ENCODE results near the gene KLHL1. TPM values are rescaled to one million over a fixed set of nuclear protein-coding genes. Genes with fewer than 3 reads are reported as not detected.

KLHL1 gene
- polyA plus RNA-seq, 1 of the 3 experiments (the other 2 are of a cell fraction), result not detected

DNA sequence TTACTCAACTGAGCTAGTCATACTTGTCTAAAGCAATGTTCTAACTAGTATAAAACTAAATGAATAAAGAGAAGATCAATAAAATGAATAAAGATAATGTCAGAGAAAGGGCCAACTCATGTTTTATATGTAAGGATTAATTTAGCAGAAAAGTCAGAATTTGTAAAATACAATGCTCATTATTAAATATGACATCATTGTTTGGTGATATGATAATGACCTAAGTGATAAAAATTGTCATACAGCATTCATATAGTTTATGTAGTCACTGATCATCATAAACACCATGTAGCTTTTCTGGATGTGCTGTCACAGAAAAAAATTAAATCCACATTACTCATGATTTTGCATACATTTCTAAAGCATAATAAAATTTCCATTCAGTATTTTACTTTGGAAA, 3.8 kb downstream of the KLHL1 start:
- no peaks in the 10 kb centered on the region for H3K79me2 ChIP-seq (ENCODE audit: insufficient read depth)
- ChIA-PET CTCF (interaction anchor here (0.6 kb wide), 1 partner anchor 49 kb away, joined by 3 read pairs; no protein-coding TSS in a partner anchor), POLR2A (no interaction called here)
- no peak overlapping the region for H3K27ac ChIP-seq (ENCODE audit: low read depth in 2 of 2, low read length in 1 of 2)
- no peaks in the 10 kb centered on the region for H4K20me1 ChIP-seq (ENCODE audit: insufficient read depth)
- no peaks in the 10 kb centered on the region; the same call in 1 of the 2 replicates for H3K9me3 ChIP-seq
- H3K27me3 ChIP-seq (ENCODE audit: insufficient read depth), result no peaks in the 10 kb centered on the region
- no peaks in the 10 kb centered on the region for H3K9me2 ChIP-seq
- DNase-seq, result no peak
- peaks cover 0 to 8% of the 10 kb centered on the region in 2 experiments; a peak in 1 of 4 replicates for H3K4me1 ChIP-seq (ENCODE audit: control insufficient read depth in 1 of 2, insufficient read depth in 2 of 2, low read depth in 1 of 2, low read length in 1 of 2)
- no peak overlapping the region for H3K4me2 ChIP-seq
- H3K36me3 ChIP-seq (replicated peaks in 1 of 2; ENCODE audit: control insufficient read depth in 1 of 2, insufficient read depth in 2 of 2, low read length in 1 of 2), result no peaks in the 10 kb centered on the region
- no peak overlapping the region for H2AFZ ChIP-seq (ENCODE audit: low read depth)
- no peak for TF ChIP-seq RCOR1 (IDR thresholded peaks at IDR 0.05; ENCODE audit: low read length)
- TF ChIP-seq, protein P1, sequence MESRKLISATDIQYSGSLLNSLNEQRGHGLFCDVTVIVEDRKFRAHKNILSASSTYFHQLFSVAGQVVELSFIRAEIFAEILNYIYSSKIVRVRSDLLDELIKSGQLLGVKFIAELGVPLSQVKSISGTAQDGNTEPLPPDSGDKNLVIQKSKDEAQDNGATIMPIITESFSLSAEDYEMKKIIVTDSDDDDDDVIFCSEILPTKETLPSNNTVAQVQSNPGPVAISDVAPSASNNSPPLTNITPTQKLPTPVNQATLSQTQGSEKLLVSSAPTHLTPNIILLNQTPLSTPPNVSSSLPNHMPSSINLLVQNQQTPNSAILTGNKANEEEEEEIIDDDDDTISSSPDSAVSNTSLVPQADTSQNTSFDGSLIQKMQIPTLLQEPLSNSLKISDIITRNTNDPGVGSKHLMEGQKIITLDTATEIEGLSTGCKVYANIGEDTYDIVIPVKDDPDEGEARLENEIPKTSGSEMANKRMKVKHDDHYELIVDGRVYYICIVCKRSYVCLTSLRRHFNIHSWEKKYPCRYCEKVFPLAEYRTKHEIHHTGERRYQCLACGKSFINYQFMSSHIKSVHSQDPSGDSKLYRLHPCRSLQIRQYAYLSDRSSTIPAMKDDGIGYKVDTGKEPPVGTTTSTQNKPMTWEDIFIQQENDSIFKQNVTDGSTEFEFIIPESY (IDR thresholded peaks at IDR 0.05; ENCODE audit: borderline replicate concordance, low read depth), result no peak
- no peak for TF ChIP-seq FOXM1 (IDR thresholded peaks at IDR 0.05; ENCODE audit: low read depth)
- TF ChIP-seq RXRA (IDR thresholded peaks at IDR 0.05; ENCODE audit: borderline replicate concordance, low read depth), result no peak
- TF ChIP-seq MXI1 (IDR thresholded peaks at IDR 0.05; ENCODE audit: low read depth, low read length), result no peak
- no peak for TF ChIP-seq SIN3A (IDR thresholded peaks at IDR 0.05; ENCODE audit: borderline replicate concordance, low read depth, low read length)
- TF ChIP-seq NRF1 (IDR thresholded peaks at IDR 0.05; ENCODE audit: low read depth, low read length), result no peak
- no peak for TF ChIP-seq MEF2A (IDR thresholded peaks at IDR 0.05; ENCODE audit: borderline replicate concordance, low read depth)
- TF ChIP-seq, protein P2, sequence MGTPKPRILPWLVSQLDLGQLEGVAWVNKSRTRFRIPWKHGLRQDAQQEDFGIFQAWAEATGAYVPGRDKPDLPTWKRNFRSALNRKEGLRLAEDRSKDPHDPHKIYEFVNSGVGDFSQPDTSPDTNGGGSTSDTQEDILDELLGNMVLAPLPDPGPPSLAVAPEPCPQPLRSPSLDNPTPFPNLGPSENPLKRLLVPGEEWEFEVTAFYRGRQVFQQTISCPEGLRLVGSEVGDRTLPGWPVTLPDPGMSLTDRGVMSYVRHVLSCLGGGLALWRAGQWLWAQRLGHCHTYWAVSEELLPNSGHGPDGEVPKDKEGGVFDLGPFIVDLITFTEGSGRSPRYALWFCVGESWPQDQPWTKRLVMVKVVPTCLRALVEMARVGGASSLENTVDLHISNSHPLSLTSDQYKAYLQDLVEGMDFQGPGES (IDR thresholded peaks at IDR 0.05; ENCODE audit: low read depth, low read length), result no peak
- no peak for TF ChIP-seq NFIC (IDR thresholded peaks at IDR 0.05; ENCODE audit: borderline replicate concordance)
- TF ChIP-seq, protein P3, sequence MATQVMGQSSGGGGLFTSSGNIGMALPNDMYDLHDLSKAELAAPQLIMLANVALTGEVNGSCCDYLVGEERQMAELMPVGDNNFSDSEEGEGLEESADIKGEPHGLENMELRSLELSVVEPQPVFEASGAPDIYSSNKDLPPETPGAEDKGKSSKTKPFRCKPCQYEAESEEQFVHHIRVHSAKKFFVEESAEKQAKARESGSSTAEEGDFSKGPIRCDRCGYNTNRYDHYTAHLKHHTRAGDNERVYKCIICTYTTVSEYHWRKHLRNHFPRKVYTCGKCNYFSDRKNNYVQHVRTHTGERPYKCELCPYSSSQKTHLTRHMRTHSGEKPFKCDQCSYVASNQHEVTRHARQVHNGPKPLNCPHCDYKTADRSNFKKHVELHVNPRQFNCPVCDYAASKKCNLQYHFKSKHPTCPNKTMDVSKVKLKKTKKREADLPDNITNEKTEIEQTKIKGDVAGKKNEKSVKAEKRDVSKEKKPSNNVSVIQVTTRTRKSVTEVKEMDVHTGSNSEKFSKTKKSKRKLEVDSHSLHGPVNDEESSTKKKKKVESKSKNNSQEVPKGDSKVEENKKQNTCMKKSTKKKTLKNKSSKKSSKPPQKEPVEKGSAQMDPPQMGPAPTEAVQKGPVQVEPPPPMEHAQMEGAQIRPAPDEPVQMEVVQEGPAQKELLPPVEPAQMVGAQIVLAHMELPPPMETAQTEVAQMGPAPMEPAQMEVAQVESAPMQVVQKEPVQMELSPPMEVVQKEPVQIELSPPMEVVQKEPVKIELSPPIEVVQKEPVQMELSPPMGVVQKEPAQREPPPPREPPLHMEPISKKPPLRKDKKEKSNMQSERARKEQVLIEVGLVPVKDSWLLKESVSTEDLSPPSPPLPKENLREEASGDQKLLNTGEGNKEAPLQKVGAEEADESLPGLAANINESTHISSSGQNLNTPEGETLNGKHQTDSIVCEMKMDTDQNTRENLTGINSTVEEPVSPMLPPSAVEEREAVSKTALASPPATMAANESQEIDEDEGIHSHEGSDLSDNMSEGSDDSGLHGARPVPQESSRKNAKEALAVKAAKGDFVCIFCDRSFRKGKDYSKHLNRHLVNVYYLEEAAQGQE (IDR thresholded peaks at IDR 0.05; ENCODE audit: low read depth, low read length), result no peak
- no peak for TF ChIP-seq RAD21 (IDR thresholded peaks at IDR 0.05; ENCODE audit: low read length)
- TF ChIP-seq, protein P4, sequence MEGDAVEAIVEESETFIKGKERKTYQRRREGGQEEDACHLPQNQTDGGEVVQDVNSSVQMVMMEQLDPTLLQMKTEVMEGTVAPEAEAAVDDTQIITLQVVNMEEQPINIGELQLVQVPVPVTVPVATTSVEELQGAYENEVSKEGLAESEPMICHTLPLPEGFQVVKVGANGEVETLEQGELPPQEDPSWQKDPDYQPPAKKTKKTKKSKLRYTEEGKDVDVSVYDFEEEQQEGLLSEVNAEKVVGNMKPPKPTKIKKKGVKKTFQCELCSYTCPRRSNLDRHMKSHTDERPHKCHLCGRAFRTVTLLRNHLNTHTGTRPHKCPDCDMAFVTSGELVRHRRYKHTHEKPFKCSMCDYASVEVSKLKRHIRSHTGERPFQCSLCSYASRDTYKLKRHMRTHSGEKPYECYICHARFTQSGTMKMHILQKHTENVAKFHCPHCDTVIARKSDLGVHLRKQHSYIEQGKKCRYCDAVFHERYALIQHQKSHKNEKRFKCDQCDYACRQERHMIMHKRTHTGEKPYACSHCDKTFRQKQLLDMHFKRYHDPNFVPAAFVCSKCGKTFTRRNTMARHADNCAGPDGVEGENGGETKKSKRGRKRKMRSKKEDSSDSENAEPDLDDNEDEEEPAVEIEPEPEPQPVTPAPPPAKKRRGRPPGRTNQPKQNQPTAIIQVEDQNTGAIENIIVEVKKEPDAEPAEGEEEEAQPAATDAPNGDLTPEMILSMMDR (IDR thresholded peaks at IDR 0.05), result no peak
- no peak overlapping the region for H3K4me3 ChIP-seq (ENCODE audit: low read depth in 2 of 2, low read length in 1 of 2)
- H3F3A ChIP-seq (replicated peaks; ENCODE audit: insufficient read depth), result no peaks in the 10 kb centered on the region
- no peak overlapping the region for H3K9ac ChIP-seq
